22Rv1 (cell line): ENCODE data around the gene RBMS3.

Experiments
- ZFX ChIP-seq: fragments of 450-650 bp; IDR thresholded peaks from 2 replicates; pipeline ENCODE4 v1.6.1; 2017; ENCODE audit warnings: antibody characterized with exemption, borderline replicate concordance
- TF ChIP-seq, protein P1 (sequence below): fragments of 450-650 bp; IDR thresholded peaks from 2 replicates; pipeline ENCODE4 v1.5.1; 2017; ENCODE audit warnings: mild to moderate bottlenecking

- TF ChIP-seq, protein P1, sequence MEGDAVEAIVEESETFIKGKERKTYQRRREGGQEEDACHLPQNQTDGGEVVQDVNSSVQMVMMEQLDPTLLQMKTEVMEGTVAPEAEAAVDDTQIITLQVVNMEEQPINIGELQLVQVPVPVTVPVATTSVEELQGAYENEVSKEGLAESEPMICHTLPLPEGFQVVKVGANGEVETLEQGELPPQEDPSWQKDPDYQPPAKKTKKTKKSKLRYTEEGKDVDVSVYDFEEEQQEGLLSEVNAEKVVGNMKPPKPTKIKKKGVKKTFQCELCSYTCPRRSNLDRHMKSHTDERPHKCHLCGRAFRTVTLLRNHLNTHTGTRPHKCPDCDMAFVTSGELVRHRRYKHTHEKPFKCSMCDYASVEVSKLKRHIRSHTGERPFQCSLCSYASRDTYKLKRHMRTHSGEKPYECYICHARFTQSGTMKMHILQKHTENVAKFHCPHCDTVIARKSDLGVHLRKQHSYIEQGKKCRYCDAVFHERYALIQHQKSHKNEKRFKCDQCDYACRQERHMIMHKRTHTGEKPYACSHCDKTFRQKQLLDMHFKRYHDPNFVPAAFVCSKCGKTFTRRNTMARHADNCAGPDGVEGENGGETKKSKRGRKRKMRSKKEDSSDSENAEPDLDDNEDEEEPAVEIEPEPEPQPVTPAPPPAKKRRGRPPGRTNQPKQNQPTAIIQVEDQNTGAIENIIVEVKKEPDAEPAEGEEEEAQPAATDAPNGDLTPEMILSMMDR: no peak
- no peak for TF ChIP-seq ZFX
Observed at GRCh38 chr3:29642393-29643033, 361.6 kb downstream of the RBMS3 start.
